ENCODE results near the gene ERC1. TPM values are rescaled to one million over a fixed set of nuclear protein-coding genes. Genes with fewer than 3 reads are reported as not detected.
"Not testable (repeated sequence)": the region's sequence is repeated elsewhere in the genome, so short reads cannot be mapped to it uniquely, and the experiment has no call there.

ERC1 gene
- total RNA-seq, 5 donors from 2014 or later (not counting 1 experiment from before 2014, with no cell fraction given) = 41.8 to 68.0 (median 46.5) TPM

GRCh38 chr12:1083889-1084262 is 92.9 kb downstream of the ERC1 start:
- Histone ChIP-seq H3K4me3 (ENCODE audit: control insufficient read depth in 1 of 2, extremely low read depth in 1 of 2, low read length in 1 of 2) (no peak overlapping the region), H3K36me3 (ENCODE audit: control insufficient read depth in 2 of 2, extremely low read depth in 1 of 2, insufficient read depth in 1 of 2, low read length in 1 of 2) (peaks cover 0 to 2% of the 10 kb centered on the region in 2 donors), H3K27me3 (replicated peaks in 1 of 2; ENCODE audit: control insufficient read depth in 2 of 2, extremely low read depth in 1 of 2, insufficient read depth in 2 of 2, low read length in 1 of 2) (no peaks in the 10 kb centered on the region), H3K9me3 (no peaks in the 10 kb centered on the region), H3K4me1 (ENCODE audit: control insufficient read depth in 1 of 2, extremely low read depth in 1 of 2, insufficient read depth in 2 of 2, low read length in 2 of 2) (no peaks in the 10 kb centered on the region), H3K27ac (ENCODE audit: low read length) (no peak overlapping the region)
- DNase-seq = no peak
- Mint-ChIP-seq H3K27ac (no peak overlapping the region), H3K27me3 (no peaks in the 10 kb centered on the region), H3K4me3 (no peak overlapping the region), H3K36me3 (no peaks in the 10 kb centered on the region), H3K9me3 (no peaks in the 10 kb centered on the region), H3K4me1 (peaks cover 0 to 3% (median 1%) of the 10 kb centered on the region in 3 donors)
- no peak for ATAC-seq (replicated peaks in 1 of 4)
- 100% methylated on average over 1 of the region's 3 CpGs for WGBS (ENCODE audit: insufficient coverage)
- ChIA-PET CTCF (interaction anchor here (0.5 to 1.7 kb wide), 2 partner anchors 9 to 104 kb away, joined by 3 to 9 read pairs; no protein-coding TSS in a partner anchor), POLR2A (interaction anchor here (0.6 to 1.0 kb wide), 2 partner anchors 34 to 87 kb away, joined by 3 to 4 read pairs; no protein-coding TSS in a partner anchor)

GRCh38 chr12:1091350-1091749 is 100.3 kb downstream of the ERC1 start:
- ATAC-seq (replicated peaks in 1 of 4) (no peak), DNase-seq (no peak)
- H3K36me3 ChIP-seq (ENCODE audit: control insufficient read depth in 2 of 2, extremely low read depth in 1 of 2, insufficient read depth in 1 of 2, low read length in 1 of 2) = no peaks in the 10 kb centered on the region
- H3K4me3 ChIP-seq (ENCODE audit: control insufficient read depth in 1 of 2, extremely low read depth in 1 of 2, low read length in 1 of 2) = no peak overlapping the region
- WGBS (ENCODE audit: insufficient coverage) = 80% methylated on average over 1 of the region's 4 CpGs
- no peaks in the 10 kb centered on the region for H3K9me3 ChIP-seq
- H3K9me3 Mint-ChIP-seq = no peaks in the 10 kb centered on the region
- no peak overlapping the region for H3K4me3 Mint-ChIP-seq
- H3K27me3 Mint-ChIP-seq = no peaks in the 10 kb centered on the region
- no peak overlapping the region for H3K27ac Mint-ChIP-seq
- H3K4me1 ChIP-seq (ENCODE audit: control insufficient read depth in 1 of 2, extremely low read depth in 1 of 2, insufficient read depth in 2 of 2, low read length in 2 of 2) = no peaks in the 10 kb centered on the region
- no peaks in the 10 kb centered on the region for H3K27me3 ChIP-seq (replicated peaks in 1 of 2; ENCODE audit: control insufficient read depth in 2 of 2, extremely low read depth in 1 of 2, insufficient read depth in 2 of 2, low read length in 1 of 2)
- H3K36me3 Mint-ChIP-seq = no peaks in the 10 kb centered on the region
- no peak overlapping the region for H3K27ac ChIP-seq (ENCODE audit: low read length)
- ChIA-PET POLR2A (no interaction called here), CTCF (interaction anchor here in 1 of 2 donors (0.7 kb wide), 1 partner anchor 142 kb away, joined by 3 read pairs; the partner anchor contains the start of gene RAD52)
- peaks cover 0 to 13% (median 11%) of the 10 kb centered on the region in 3 donors for H3K4me1 Mint-ChIP-seq

- ATAC-seq (replicated peaks in 1 of 4) (peak in 3 of 4 experiments; percentile 44 to 69 (median 63)), DNase-seq (peak in 17 of 35 experiments; percentile 3 to 66 (median 19))
- no peak overlapping the region for H3K4me3 ChIP-seq (ENCODE audit: control insufficient read depth in 1 of 2, extremely low read depth in 1 of 2, low read length in 1 of 2)
- 17% methylated on average over 2 of the region's 6 CpGs for WGBS (ENCODE audit: insufficient coverage)
- H3K27ac Mint-ChIP-seq = no peak overlapping the region
- H3K4me1 ChIP-seq (ENCODE audit: control insufficient read depth in 1 of 2, extremely low read depth in 1 of 2, insufficient read depth in 2 of 2, low read length in 2 of 2) = no peaks in the 10 kb centered on the region
- POLR2A ChIA-PET = interaction anchor here in 1 of 2 donors (0.5 to 0.6 kb wide), 2 partner anchors 38 to 490 kb away, joined by 3 read pairs; no protein-coding TSS in a partner anchor
- H3K36me3 Mint-ChIP-seq = no peaks in the 10 kb centered on the region
- H3K27me3 ChIP-seq (replicated peaks in 1 of 2; ENCODE audit: control insufficient read depth in 2 of 2, extremely low read depth in 1 of 2, insufficient read depth in 2 of 2, low read length in 1 of 2) = no peaks in the 10 kb centered on the region
- H3K27me3 Mint-ChIP-seq = no peaks in the 10 kb centered on the region
- no peaks in the 10 kb centered on the region for H3K9me3 Mint-ChIP-seq
- no peak overlapping the region for H3K27ac ChIP-seq (ENCODE audit: low read length)
- peaks cover 3 to 16% (median 12%) of the 10 kb centered on the region in 3 donors for H3K4me1 Mint-ChIP-seq
- H3K9me3 ChIP-seq = no peaks in the 10 kb centered on the region
- CTCF ChIA-PET = interaction anchor here (0.5 to 1.5 kb wide), 23 partner anchors 9 to 796 kb away, joined by 3 to 13 read pairs (median 3); partner anchors contain the start of gene RAD52 (in 1 of the 2)
- H3K4me3 Mint-ChIP-seq = no peak overlapping the region
- no peaks in the 10 kb centered on the region for H3K36me3 ChIP-seq (ENCODE audit: control insufficient read depth in 2 of 2, extremely low read depth in 1 of 2, insufficient read depth in 1 of 2, low read length in 1 of 2)
These were observed 102.2 kb downstream of the ERC1 start for GRCh38 chr12:1093166-1093751.

GRCh38 chr12:1094714-1095113 is 103.7 kb downstream of the ERC1 start:
- H3K36me3 Mint-ChIP-seq = no peaks in the 10 kb centered on the region
- no peak overlapping the region for H3K27ac ChIP-seq (ENCODE audit: low read length)
- no CpG with 5 or more reads among the region's 3 CpGs for WGBS (ENCODE audit: insufficient coverage)
- H3K4me1 Mint-ChIP-seq = peaks cover 10 to 22% (median 21%) of the 10 kb centered on the region in 3 donors
- H3K4me3 Mint-ChIP-seq = no peak overlapping the region
- H3K9me3 Mint-ChIP-seq = no peaks in the 10 kb centered on the region
- no peaks in the 10 kb centered on the region for H3K27me3 Mint-ChIP-seq
- no peaks in the 10 kb centered on the region for H3K4me1 ChIP-seq (ENCODE audit: control insufficient read depth in 1 of 2, extremely low read depth in 1 of 2, insufficient read depth in 2 of 2, low read length in 2 of 2)
- POLR2A ChIA-PET = no interaction called here
- CTCF ChIA-PET = interaction anchor here (0.6 to 1.0 kb wide), 3 partner anchors 190 to 489 kb away, joined by 4 to 7 read pairs (median 5); no protein-coding TSS in a partner anchor
- H3K9me3 ChIP-seq = no peaks in the 10 kb centered on the region
- no peak overlapping the region for H3K27ac Mint-ChIP-seq
- ATAC-seq (replicated peaks in 1 of 4) (no peak), DNase-seq (no peak)
- no peaks in the 10 kb centered on the region for H3K36me3 ChIP-seq (ENCODE audit: control insufficient read depth in 2 of 2, extremely low read depth in 1 of 2, insufficient read depth in 1 of 2, low read length in 1 of 2)
- H3K4me3 ChIP-seq (ENCODE audit: control insufficient read depth in 1 of 2, extremely low read depth in 1 of 2, low read length in 1 of 2) = no peak overlapping the region
- no peaks in the 10 kb centered on the region for H3K27me3 ChIP-seq (replicated peaks in 1 of 2; ENCODE audit: control insufficient read depth in 2 of 2, extremely low read depth in 1 of 2, insufficient read depth in 2 of 2, low read length in 1 of 2)

GRCh38 chr12:1099158-1099557 is 108.1 kb downstream of the ERC1 start:
- peaks cover 5% of the 10 kb centered on the region for H3K36me3 Mint-ChIP-seq
- no peaks in the 10 kb centered on the region for H3K9me3 Mint-ChIP-seq
- Histone ChIP-seq H3K4me1 (ENCODE audit: control insufficient read depth in 1 of 2, extremely low read depth in 1 of 2, insufficient read depth in 2 of 2, low read length in 2 of 2) (no peaks in the 10 kb centered on the region), H3K36me3 (ENCODE audit: control insufficient read depth in 2 of 2, extremely low read depth in 1 of 2, insufficient read depth in 1 of 2, low read length in 1 of 2) (no peaks in the 10 kb centered on the region), H3K4me3 (ENCODE audit: control insufficient read depth in 1 of 2, extremely low read depth in 1 of 2, low read length in 1 of 2) (no peak overlapping the region), H3K27me3 (replicated peaks in 1 of 2; ENCODE audit: control insufficient read depth in 2 of 2, extremely low read depth in 1 of 2, insufficient read depth in 2 of 2, low read length in 1 of 2) (no peaks in the 10 kb centered on the region), H3K9me3 (no peaks in the 10 kb centered on the region), H3K27ac (ENCODE audit: low read length) (no peak overlapping the region)
- H3K4me1 Mint-ChIP-seq = peaks cover 20 to 30% (median 21%) of the 10 kb centered on the region in 3 donors
- H3K27me3 Mint-ChIP-seq = no peaks in the 10 kb centered on the region
- ATAC-seq (replicated peaks in 1 of 4) = no peak
- no peak for DNase-seq
- WGBS (ENCODE audit: insufficient coverage) = no CpG with 5 or more reads among the region's 2 CpGs
- CTCF ChIA-PET = no interaction called here
- H3K27ac Mint-ChIP-seq = no peak overlapping the region
- no peak overlapping the region for H3K4me3 Mint-ChIP-seq
- POLR2A ChIA-PET = no interaction called here

- H3K36me3 Mint-ChIP-seq; H3K27ac ChIP-seq (ENCODE audit: low read length); H3K27ac Mint-ChIP-seq; ATAC-seq (replicated peaks in 1 of 4); H3K4me1 ChIP-seq (ENCODE audit: control insufficient read depth in 1 of 2, extremely low read depth in 1 of 2, insufficient read depth in 2 of 2, low read length in 2 of 2); H3K36me3 ChIP-seq (ENCODE audit: control insufficient read depth in 2 of 2, extremely low read depth in 1 of 2, insufficient read depth in 1 of 2, low read length in 1 of 2); H3K27me3 ChIP-seq (replicated peaks in 1 of 2; ENCODE audit: control insufficient read depth in 2 of 2, extremely low read depth in 1 of 2, insufficient read depth in 2 of 2, low read length in 1 of 2); POLR2A ChIA-PET; H3K4me3 Mint-ChIP-seq; CTCF ChIA-PET; H3K9me3 ChIP-seq; DNase-seq; H3K27me3 Mint-ChIP-seq; H3K9me3 Mint-ChIP-seq; H3K4me3 ChIP-seq (ENCODE audit: control insufficient read depth in 1 of 2, extremely low read depth in 1 of 2, low read length in 1 of 2): not testable (repeated sequence)
- peaks cover 20 to 33% (median 21%) of the 10 kb centered on the region in 3 donors for H3K4me1 Mint-ChIP-seq
- WGBS (ENCODE audit: insufficient coverage) = no CpG with 5 or more reads among the region's 2 CpGs
These were observed 108.6 kb downstream of the ERC1 start for GRCh38 chr12:1099618-1100017.

Measured in T-cell (primary cell).